ENCODE measurements around the gene CDK9.
"Not testable (repeated sequence)": the region's sequence is repeated elsewhere in the genome, so short reads cannot be mapped to it uniquely, and the experiment has no call there.

The CDK9 gene

GRCh38 chr9:127785933-127786772 is at the start of gene CDK9:
Gene CDK9 (plus strand): TSS chr9:127786034. CDS start chr9:127786149, 115 bp downstream.
- DNase-seq (ENCODE audit: low spot score), result peak; percentile 93

DNA sequence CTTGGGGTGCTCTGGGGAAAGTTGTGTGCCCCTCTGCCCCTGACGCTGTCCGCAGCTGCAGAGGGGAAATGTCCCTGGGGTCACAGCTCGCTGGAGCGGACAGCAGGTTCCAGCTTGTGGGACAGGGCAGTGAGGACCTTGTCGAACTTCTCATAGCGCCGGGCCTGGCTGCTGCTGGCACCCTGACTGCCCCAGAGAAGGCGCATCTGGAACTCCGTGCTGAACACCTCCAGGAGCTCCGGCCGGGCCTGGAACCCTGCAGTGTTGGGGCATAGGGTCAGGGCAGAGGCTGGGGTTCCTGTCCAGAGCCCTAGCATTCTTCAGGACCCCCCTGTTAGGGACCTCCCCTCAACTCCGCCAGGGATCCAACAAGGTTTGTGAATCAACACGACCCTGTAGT is 47.2 kb upstream of the CDK9 start:
- DNase-seq (ENCODE audit: low spot score), result no peak

GRCh38 chr9:127739614-127740330 is 46.1 kb upstream of the CDK9 start:
- no peak for DNase-seq (ENCODE audit: low spot score)

- peak; percentile 43 for DNase-seq (ENCODE audit: low spot score)
These were observed 43.9 kb upstream of the CDK9 start for GRCh38 chr9:127741831-127742434.

DNA sequence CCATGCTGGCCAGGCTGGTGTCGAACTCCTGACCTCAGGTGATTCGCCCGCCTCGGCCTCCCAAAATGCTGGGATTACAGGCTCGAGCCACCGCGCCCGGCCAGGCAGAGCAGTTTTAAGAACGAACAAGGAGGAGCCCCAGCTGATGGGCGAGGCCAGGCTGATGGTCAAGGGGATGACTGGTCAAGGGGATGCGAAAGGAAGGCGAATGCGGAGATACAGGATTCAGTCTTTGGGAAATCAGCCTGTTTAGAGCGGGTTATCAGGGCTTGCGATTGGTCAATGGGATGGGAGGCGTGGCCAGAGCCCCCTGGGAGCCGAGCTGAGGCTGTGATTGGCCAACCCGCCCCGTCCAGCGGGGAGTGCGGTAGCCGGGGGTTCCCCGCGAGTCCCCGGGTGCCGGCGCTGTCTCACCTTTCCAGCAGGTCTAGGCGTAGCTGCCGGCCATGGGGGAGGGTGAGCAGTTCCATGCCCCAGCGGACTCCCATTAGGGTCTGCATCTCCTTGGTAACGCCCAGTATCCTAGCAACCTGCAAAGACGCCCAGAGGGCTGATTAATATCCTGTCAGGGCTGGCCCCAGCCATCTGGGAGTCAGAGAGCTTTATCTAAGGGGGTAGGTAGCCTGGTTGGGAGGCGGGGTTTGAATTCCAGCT is 43.3 kb upstream of the CDK9 start:
- peak; percentile 78 for DNase-seq (ENCODE audit: low spot score)

DNA sequence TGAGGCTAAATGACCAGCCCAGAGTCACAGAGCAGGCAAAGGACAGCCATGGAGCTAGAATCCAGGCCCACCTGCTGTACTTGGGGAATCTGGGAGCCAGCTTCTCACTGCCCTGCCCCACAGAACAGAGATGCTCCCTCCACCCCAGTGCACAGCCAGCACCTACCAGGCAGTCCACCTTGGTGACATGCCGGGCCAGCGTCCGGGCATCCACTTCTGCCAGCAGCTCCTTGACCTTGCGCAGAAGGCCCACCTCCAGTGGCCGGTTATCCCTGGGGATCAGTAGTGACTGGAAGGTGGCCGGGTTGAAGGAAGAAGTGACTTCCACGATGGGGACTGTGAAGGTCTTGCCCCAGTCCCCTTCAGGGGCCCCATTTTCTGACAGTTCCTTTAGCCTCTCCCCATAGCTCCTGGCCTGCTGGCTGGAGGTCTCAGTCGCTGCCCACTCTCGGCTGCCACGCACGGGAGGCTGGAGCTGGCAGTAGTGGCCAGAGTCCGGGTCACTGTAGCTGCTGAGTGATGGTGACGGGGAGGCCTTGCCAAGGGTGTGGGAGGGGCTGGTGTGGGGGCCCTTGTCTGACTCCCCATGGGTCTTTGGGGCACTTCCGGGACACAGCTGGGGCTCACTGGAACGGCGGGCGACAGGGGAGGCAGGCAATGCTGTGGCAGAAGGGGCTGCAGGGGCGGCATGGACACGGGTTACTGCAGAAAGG is 41.3 kb upstream of the CDK9 start:
- DNase-seq (ENCODE audit: low spot score), result no peak

DNA sequence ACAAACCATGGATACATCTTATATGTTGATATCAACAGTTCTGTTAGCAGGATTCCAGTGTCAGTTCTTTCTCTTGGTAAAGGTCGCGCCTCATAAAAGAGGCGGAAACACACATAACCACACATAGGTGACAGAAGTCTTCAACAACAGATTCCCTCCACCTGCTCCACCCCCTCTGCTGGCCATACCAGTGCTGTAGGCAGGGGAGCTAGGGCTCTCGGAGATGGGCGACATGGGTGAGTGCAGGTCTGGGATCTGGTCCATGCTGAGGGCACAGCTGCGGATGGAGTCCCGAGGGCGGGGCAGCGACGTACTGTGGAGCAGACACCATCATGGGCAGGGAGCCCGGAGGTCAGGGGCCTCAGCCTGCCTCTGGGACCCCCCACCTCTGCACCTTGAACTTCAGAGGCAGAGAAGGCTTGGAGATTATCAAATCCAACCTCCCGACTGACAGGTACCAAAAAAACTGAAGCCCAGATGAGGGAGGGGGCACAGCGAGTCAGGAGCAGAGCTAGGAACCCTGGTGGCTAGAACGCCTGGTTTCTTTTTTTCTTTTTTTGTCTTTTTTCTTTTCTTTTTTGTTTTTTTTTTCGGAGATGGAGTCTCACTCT is 38.8 kb upstream of the CDK9 start:
- no peak for DNase-seq (ENCODE audit: low spot score)

DNA sequence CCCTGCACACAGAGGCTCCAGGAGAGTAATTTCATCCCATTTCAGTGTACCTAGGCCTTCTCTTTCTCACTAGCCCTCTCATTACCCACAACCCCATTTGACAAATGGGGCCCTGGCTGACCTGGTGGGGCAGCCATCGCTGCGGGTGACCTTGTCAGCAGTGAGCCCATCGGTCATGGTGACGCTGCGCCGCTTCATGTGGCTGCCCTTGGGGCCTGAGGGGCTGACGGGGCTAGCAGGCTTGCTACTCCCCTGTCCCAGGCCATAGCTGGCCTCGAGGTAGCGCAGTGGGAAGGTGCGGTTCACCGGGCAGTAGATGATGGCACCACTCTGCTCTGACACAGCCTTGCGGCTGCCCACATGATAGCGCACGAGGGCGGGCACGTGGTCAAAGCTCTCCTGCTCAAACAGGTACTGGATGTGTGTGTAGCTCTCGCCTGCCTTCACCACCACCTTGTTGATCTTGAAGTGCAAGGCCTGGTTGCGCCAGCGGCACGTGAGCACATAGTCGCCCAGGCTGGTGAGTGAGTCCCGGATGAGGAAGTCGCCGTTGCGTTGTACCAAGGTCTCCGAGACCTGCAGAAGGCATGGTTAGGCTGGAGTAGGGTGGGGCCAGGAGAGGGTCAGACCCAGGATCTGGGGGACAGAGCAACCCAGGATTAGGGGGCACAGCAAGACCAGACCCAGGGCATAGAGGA is 36.6 kb upstream of the CDK9 start:
- no peak for DNase-seq (ENCODE audit: low spot score)

- no peak for DNase-seq (ENCODE audit: low spot score)
These were observed 34.4 kb upstream of the CDK9 start for GRCh38 chr9:127751269-127752054.

DNA sequence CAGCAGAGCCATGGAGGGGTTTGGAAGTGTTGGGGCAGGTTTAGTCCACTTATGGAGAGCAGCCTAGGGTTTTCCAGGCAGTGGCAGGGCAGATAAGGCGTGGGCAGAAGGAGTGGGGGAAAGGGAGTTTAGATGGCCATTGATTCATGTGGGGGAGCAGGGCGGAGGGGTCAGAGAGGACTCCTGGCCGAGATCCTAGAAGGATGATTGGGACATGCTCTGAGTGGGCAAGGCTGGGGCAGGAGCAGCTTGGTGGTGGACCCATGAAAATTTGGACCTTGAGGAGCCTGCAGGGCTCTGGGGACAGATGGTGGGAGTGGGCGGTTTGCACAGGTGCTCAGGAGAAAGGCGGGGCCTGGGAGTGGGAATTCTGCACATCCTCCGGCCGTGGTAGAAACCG is 32.7 kb upstream of the CDK9 start:
- no peak for DNase-seq (ENCODE audit: low spot score)

- DNase-seq (ENCODE audit: low spot score), result no peak
These were observed 32.2 kb upstream of the CDK9 start for GRCh38 chr9:127753622-127754021.

GRCh38 chr9:127754099-127755060 is 31.5 kb upstream of the CDK9 start:
- no peak for DNase-seq (ENCODE audit: low spot score)

DNA sequence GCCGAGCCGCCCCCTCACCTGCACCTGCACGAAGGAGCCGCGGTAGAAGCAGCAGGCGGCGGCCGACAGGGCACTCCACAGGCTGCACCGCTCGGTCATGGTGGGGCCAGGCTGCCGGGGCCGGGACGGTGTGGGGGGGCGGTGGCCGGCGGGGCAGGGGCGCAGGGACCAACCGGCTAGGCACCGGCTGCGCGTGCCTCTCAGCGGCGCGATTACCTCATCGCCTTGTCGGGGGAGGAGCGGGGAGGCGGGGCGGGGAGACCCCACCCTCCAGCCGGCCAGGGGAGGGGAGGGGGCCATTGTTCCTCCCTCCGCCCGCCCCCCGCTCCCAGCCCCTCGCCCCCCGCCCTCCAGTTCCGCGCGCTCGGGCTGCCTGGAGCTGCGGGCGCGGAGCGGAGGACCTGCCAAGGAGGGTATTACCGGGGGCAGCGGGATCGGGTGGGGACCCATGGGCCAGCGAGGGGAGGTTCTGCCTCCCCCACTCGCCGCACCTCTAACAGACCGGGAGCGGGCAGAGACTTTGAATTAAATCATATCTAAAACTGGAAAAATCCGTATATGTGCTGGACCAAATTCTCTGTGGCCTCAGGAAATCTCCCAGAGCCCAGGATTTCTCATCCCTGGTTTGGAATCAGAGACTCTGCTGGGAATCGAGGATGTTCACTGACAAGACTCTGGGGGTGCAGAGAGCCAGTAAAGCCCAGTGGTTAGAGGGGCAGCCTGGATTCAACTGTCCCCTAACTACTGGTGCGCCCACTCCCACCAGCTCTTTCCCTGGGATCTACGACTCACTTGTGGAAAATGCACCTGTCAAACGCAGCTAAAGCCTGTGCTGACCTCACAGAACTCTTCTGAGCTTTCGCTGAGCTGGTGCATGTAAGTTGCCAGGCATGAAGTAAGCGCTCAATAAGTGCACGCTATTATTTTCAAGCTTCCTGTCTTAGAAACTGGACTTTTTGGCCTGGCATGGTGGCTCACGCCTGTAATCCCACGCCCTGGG is 30.5 kb upstream of the CDK9 start:
- DNase-seq (ENCODE audit: low spot score), result no peak

DNA sequence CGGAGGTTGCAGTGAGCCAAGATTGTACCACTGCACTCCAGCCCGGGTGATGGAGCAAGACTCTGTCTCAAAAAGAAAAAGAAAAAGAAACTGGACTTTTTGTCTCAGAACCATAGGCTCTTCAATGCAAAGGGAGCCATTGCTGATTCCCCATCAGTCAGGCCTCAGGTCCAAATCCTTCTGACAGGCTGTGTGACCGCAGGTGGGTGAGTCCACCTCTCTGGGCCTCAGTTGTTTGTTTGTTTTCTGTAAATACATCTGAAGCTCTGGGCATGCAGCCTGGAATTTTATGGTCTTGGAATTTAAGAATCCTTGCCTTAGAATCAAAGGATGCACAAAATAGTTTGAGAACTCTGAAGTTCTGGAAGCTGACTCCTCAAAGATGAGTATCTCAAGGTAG is 29.6 kb upstream of the CDK9 start:
- no peak for DNase-seq (ENCODE audit: low spot score)

- not testable (repeated sequence) for DNase-seq (ENCODE audit: low spot score)
These were observed 29.1 kb upstream of the CDK9 start for GRCh38 chr9:127756776-127757175.

DNA sequence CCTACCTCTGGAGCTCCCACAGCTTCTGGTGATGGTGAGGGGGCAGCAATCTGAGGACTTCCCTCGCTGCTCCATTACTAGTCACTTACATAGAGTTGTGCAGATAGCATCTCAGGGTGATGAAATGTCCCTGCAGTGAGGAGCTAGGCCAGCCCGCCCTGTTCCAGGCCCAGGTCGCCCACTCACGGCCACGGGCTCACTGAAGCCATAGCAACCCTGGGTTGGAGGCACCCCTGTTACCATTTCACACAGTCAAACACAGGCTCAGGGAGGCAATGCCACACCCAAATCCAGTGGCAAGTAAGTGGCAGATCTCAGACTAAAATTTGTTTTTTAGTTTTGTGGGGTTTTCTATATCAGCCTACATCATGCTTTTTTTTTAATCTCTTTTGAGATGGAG is 27.0 kb upstream of the CDK9 start:
- no peak for DNase-seq (ENCODE audit: low spot score)

DNA sequence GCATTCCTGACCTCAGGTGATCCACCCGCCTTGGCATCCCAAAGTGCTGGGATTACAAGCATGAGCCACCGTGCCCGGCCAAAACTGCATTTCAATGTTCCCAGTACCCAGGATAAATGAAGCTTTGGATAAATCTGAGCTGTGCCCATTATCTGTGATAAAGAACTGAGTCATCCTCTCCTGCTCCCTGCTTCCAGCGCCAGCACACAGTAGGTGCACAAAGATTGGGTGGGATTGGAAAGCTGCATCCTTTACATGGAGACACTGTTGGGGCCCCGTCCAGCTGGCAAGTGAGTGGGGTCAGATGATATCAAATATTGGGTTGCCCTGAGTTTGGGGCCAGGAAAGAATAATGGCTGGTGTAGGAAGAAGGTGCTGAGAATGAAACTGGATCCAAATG is 24.8 kb upstream of the CDK9 start:
- no peak for DNase-seq (ENCODE audit: low spot score)
